ENCODE data around the gene OSGIN1.

- TF ChIP-seq CTCF (IDR thresholded peaks at IDR 0.05; ENCODE audit: insufficient read depth, low read length) (no peak), POLR2AphosphoS5 (IDR thresholded peaks at IDR 0.05; ENCODE audit: low read depth) (no peak)
These were observed 46.4 kb upstream of the OSGIN1 start for GRCh38 chr16:83906683-83907082.
